GM18505 (cell line): ENCODE measurements around the gene UQCR10.

Experiments used
- ATAC-seq: cut with Tn5 transposase; IDR thresholded peaks from one replicate; pipeline ENCODE4 v1.9.1; 2021; ENCODE audit not compliant: unreplicated experiment
- POLR2A ChIP-seq: IDR thresholded peaks from 4 replicates; pipeline ENCODE4 v1.6.1; 2011; ENCODE audit warnings: borderline replicate concordance; ENCODE audit not compliant: insufficient read depth, insufficient read length; ENCODE audit errors: extremely low read depth

UQCR10 gene

DNA sequence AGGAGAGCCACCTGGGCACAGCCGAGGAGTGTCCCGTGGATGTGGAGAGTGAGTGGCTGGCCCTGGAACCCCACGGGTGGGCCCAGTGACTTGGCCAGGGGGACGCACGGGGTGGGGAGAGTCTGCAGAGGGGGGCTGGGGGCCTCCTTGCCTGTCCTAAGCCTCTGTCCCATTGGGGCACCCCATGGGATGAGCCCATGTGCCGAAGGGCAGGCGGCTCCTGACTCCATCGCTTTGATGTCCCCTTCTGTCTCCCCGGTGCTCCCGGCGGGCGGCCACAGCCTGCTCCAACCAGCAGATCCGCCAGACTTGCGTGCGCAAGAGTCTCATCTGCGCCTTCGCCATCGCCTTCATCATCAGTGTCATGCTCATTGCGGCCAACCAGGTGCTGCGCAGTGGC lies 38.0 kb upstream of the UQCR10 start:
- TF ChIP-seq POLR2A, result no peak
- no peak for ATAC-seq

DNA sequence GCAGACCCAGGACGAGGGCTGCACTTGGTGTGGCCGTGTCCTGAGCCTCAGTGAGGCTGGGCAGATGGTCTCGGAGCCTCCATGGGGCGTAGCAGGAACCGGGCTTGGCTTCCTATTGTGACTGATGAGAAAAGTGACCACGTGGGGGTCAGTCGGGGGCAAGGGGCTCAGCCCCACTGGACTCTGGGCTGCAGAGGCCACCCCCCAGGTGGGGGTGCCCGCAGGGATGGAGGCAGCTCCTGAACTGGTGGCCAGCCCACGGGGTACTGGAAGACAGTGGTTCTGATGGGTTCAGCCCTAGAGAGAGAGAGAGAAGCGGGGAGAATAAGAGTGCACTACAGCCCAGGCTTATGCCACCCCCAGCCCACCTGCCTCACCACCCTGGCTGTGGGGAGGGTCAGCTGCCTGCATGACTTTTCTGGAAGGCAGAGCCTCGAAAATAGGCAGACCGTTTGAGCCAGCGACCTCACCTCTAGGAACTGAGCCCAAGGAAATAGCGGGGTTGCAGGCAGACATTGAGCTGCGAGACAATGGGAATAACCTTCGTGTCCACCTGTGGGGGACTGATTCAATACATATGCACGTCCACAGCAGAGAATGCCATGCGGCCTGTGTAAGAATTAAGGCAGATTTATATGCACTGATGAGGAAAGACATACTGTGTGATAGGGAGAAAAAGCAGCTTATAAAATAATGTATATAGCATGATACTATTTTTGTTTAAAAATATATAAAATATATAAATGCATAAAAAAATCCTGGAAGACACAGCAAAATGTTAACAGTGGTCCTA lies 35.9 kb upstream of the UQCR10 start:
- no peak for TF ChIP-seq POLR2A
- no peak for ATAC-seq

DNA sequence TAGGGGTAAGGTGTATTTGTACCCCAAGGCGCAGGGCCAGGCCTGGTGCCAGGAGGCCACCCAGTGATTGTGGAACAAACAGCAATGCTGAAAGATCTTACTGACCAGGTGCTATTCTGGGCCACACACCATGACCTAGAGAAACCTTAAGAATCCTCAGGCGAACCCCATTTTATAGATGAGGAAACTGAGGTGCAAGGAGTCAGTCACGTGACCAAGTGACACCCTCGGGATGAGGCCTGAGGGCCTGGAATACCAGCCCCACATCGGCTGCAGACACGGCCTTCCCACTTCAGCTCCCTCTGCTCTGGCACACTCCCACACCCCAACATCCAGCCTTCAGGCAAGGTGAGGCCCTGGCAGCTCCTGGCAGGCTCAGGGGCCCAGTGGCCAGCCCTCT lies 34.3 kb upstream of the UQCR10 start:
- no peak for ATAC-seq
- TF ChIP-seq POLR2A, result no peak

DNA sequence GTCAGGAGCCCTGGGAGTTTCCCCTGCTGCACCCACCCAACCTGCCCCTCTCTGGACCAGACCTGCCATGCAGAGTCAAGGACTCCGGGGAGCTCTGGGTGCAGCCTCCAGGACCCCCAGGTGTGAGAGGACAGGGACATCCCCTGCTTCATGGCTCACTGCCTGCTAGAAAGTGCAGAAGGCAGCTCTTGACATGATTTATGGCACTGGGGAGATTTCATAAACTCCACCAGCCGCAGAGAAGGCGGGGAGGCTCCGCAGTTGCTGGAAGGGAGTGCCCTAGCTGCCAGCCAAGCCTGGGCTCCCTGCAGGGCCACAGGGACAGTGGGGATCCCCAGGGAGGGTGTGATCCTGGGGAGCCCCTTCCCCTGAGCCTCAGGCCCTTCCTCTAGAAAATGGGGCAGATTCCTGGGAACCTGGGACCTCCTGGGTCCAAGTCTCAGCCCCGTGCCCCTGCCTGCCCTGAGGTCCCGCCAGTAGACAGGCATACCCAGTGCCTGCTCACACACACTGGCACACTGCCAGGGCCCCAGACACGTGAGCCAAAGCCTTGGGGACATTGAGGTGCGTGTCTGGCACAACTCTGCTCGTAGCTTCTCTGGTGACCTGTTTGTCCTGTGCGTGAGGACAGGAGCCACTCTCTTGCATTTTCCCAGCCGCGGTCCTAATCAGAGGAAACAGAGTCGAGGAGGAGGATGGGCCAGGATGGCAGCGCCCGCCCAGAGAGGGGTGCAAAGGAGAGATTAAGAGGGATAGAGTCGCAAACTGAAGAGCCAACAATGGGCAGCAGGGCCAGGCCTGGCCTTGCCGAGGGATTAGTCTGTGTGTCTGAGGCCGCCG lies 33.6 kb upstream of the UQCR10 start:
- no peak for TF ChIP-seq POLR2A

DNA sequence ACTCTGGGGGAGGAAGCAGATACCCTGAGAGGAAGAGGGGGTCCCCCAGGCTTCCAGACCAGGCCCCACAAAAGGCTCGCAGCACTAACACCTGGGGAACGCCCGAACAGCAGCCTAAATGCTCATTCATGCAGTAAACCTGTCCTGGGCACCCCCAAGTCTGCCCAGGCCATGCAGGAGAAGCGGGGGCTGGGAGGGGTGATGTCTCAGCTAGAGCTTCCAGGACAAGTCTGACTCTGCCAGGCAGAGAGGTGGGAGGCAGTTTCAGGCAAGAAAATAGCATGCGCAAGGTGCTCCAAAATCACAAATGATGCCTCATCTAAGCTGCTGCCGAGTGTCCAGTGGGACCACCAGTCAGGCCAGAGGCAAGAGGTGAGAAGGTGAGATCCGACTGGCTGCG lies 32.8 kb upstream of the UQCR10 start:
- no peak for ATAC-seq
- no peak for TF ChIP-seq POLR2A

More for the DNA sequence above, 33.6 kb upstream of the UQCR10 start:
- no peak for ATAC-seq

DNA sequence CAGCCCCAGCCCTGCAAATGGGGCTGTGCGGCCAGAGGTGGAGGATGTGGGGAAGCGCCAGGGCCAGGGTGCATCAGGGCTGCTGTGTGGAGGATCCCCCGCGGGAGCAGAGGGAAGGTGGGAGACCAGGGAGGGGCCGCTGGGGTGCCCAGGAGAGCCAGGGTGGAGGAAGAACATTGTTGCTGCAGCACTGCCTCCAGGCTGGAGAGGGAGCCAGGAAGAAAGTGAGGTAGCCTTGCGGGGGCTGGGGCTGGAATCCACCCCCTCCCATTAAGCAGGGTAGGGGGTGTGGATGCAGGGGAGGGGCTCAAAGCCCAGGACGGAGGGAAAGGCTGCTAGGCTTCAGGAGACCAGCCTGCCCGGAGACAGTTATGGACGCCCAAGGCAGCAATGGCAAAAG lies 32.3 kb upstream of the UQCR10 start:
- no peak for ATAC-seq
- TF ChIP-seq POLR2A, result no peak

DNA sequence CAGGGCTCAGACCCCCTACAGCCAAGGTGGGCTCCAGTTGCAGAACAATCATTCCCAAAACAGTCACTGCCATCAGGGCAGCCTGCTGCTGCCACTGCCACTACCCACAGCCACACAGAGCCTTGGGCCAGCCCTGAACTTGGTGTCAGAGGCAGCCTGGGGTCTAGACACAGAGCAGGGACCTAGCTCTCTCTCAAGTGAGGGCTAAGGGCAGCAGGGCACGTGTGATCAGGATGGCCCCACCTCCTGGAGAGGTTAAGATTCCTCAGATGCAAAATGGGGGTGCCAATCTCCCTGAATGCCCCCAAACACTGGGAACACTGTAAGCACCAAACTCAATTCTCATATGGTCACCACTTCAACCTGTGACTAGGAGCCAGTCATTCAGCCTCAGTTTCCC lies 31.8 kb upstream of the UQCR10 start:
- TF ChIP-seq POLR2A, result no peak
- ATAC-seq, result no peak

DNA sequence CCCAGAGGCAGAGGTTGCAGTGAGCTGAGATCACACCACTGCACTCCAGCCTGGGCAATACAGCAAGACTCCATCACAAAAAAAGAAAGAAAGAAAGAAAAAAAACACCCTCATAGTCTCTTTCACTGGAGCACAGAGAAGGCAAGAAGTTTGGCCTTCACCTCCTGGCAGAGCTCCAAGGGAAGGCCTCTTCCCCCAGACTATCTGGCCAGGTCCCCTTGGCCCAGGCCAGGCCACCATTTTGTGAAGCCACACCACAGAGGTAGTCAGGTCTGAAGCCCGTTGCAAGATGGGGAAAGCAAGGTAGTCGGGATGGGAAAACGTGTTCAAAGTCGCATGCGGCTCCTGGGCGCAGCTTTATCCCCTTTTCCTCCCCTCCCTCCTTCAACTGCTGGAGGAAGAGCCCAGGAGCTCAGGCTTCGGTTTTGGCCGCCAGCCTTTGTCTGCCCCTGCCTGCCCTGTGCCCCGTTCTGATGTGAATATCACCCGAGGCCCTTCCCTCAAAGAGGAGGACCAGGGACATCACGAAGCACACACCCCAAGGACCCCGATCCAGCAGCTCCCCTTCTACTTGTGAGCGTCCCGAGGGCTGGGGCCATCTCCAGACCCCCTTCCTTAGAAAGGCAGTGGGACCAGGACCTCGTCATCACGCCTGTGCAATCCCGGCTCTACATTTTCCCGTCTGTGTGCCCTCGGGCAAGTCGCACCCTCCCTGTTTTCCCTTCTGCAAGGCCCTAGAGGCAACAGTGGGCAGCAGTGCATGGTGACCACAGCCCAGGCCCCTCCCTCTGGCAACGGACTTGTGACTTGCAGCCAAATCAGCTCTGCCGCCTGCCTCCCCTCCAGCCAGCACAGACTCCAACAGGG lies 29.7 kb upstream of the UQCR10 start:
- no peak for TF ChIP-seq POLR2A
- no peak for ATAC-seq

DNA sequence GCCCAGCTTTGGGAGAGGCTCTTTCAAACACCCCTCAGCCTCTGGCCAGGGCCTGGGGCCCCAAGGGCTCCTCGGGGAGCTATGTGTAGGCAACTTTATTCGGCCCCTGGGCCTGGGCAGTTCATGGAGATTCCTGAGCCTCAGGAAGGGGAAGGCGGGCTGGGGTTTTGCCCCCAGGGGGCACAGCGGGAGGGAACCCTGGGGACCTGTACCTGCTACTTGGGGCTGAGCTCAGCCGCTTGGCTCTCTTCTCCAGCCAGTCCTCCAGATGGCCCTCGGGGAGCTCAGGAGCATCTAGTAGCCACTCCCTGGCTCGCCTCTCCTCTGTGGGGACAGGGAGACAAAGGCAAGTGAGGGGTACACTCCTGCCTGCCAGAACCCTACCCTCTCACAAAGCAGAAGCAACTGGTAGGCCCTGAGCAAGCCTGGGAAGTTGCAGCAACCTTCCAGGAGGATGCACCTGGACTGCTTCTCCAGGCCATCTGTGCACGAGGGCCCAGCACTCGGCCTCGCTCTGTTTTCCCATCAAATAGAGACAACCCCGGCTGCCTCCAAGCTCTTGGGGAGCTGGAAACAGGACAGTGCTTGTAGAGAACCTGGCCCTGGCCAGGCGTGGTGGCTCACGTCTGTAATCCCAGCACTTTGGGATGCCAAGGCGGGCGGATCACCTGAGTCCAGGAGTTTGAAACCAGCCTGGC lies 28.9 kb upstream of the UQCR10 start:
- no peak for TF ChIP-seq POLR2A
- no peak for ATAC-seq

DNA sequence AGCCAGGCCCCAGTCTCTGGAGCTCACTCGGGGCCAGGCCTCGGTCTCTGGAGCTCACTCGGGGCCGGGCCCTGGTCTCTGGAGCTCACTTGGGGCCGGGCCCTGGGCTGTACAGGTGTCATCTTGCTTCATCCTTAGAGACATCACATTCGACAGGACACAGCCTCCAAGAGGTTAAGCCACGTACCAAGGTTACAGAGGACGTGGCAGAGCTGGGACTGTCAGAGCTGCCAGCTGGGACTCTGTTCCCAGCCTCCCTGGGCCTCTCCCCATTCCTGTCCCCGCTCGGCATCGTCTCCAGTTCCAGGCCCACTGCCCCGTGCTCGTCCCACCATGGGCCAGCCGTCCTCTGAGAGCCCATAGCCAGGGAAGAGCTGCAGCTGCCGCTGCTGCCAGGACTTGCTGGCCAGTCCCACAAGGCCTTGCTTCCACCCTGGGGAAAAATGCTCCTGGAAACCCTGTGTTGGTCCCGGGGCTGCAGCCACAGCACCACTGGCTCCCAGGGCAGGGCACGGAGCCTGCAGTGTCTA lies 27.8 kb upstream of the UQCR10 start:
- no peak for TF ChIP-seq POLR2A
- ATAC-seq, result no peak

DNA sequence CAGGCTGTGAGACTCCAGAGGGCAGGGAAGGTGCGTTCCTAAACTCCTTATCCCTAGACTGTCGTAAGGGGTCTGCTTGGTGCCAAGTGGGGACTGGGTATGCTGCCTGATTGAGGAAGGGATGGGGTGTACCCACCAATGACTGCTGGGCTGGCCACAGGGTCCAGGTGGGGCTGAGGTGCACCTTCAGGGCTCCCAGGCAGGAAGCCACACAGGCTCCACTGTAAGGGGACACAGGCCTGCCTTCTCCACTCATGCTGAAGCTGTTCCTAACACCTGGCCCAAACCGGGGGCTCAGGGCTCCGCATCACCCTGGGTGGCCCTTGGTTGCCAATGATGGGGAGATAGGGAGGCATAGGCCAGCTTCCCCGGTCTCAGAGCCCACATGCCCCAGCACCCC lies 27.0 kb upstream of the UQCR10 start:
- no peak for ATAC-seq
- TF ChIP-seq POLR2A, result no peak

DNA sequence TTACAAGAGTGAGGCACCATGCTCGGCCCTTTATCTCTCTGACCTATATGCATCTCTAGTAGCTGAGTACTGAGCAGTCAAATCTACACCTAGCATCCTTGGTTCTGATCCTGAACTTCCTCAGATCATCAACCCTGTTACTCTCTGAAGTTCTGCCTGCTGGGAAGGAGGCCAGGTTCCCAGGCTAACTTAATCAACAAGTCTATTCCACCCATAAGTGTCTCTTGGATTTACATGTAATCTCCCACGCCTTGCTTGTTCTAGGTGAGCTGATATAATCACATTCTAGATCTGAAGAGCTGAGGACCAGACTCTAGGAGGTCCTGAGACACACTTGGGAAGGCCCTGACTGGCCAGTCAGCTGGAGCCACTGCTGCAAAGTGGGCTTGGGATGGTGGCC lies 25.2 kb upstream of the UQCR10 start:
- ATAC-seq, result no peak
- TF ChIP-seq POLR2A, result no peak
